Gastrocnemius medialis (tissue), 4 donors: ENCODE results near the gene TCHP. TPM values are rescaled to one million over a fixed set of nuclear protein-coding genes. Genes with fewer than 3 reads are reported as not detected.

Experiments used
- ATAC-seq, 2 donors: fragments of 150-250 bp; one replicate each; pipeline ENCODE4 v1.9.1; 2016
- DNase-seq, 2 donors: peaks; one replicate each; pipeline ENCODE4 v3.0.0-alpha.2; 2019
- H3K27ac ChIP-seq, 4 donors: fragments of 200-600 bp; sonication (generic); 1 replicate in 1 of 4; 2 replicates in 3 of 4; pipeline ENCODE4 v1.5.1; 2016 to 2018; ENCODE audit warnings: mild to moderate bottlenecking in 2 of 4, moderate library complexity in 1 of 4
- H3K27me3 ChIP-seq, 3 donors: fragments of 200-600 bp; sonication (generic) in 2 of 3; 1 replicate in 1 of 3; 2 replicates in 2 of 3; pipeline versions ENCODE4 v1.5.1 to v1.6.0; 2016 to 2019; ENCODE audit warnings: mild to moderate bottlenecking in 1 of 3, moderate library complexity in 1 of 3
- H3K36me3 ChIP-seq, 2 donors: fragments of 200-600 bp; sonication (generic) in 1 of 2; one replicate each; pipeline ENCODE4 v1.5.1; 2017 to 2018
- H3K4me1 ChIP-seq, 2 donors: fragments of 200-600 bp; sonication (generic) in 1 of 2; one replicate each; pipeline ENCODE4 v1.5.1; 2016 to 2017; ENCODE audit warnings: mild to moderate bottlenecking in 2 of 2
- H3K4me3 ChIP-seq, 4 donors: fragments of 200-600 bp; sonication (generic) in 3 of 4; 1 replicate in 1 of 4; 2 replicates in 3 of 4; pipeline ENCODE4 v1.5.1; 2016 to 2019; ENCODE audit warnings: mild to moderate bottlenecking in 2 of 4
- H3K9me3 ChIP-seq, 3 donors: fragments of 200-600 bp; sonication (generic) in 2 of 3; 1 replicate in 1 of 3; 2 replicates in 2 of 3; pipeline ENCODE4 v1.5.1; 2016 to 2019
- POLR2A ChIP-seq, 2 donors: fragments of 450-650 bp; IDR thresholded peaks; one replicate each; pipeline ENCODE4 v1.6.1; 2017; ENCODE audit warnings: antibody characterized with exemption in 2 of 2, mild to moderate bottlenecking in 2 of 2, moderate library complexity in 2 of 2
- in situ Hi-C, 4 donors: fragments of 200-750 bp; cut with MboI; loops; one replicate each; pipeline versions ENCODE4 v1.15.0 to v1.8.0; 2017; ENCODE audit warnings: low sequenced_read_pairs in 4 of 4
- intact Hi-C: fragments of 100-400 bp; cut with DNase I; formaldehyde crosslinking; loops from one replicate; pipeline ENCODE4 v1.15.1; 2023; ENCODE audit warnings: low total_unique reads
- total RNA-seq, 4 donors: library from RNA; depleted of rRNA; stranded (reverse); fragments of >200 nt; gene quantifications; one replicate each; pipeline versions ENCODE4 v1.1.0 to v1.2.3, GENCODE V29; 2016
- TF ChIP-seq, protein P1 (sequence below), 5 experiments: fragments of 450-650 bp in 3 of 5; fragments of 200-600 bp in 2 of 5; sonication (generic) in 2 of 5; IDR thresholded peaks in 4 of 5; conservative IDR thresholded peaks in 1 of 5; 1 replicate in 4 of 5; 2 replicates in 1 of 5; pipeline ENCODE4 v1.5.1; 2016 to 2019; ENCODE audit warnings: antibody characterized with exemption in 5 of 5, mild to moderate bottlenecking in 3 of 5, moderate library complexity in 3 of 5

The TCHP gene
- total RNA-seq, 4 donors from 2014 or later: 7.3 to 9.4 (median 8.0) TPM

DNA sequence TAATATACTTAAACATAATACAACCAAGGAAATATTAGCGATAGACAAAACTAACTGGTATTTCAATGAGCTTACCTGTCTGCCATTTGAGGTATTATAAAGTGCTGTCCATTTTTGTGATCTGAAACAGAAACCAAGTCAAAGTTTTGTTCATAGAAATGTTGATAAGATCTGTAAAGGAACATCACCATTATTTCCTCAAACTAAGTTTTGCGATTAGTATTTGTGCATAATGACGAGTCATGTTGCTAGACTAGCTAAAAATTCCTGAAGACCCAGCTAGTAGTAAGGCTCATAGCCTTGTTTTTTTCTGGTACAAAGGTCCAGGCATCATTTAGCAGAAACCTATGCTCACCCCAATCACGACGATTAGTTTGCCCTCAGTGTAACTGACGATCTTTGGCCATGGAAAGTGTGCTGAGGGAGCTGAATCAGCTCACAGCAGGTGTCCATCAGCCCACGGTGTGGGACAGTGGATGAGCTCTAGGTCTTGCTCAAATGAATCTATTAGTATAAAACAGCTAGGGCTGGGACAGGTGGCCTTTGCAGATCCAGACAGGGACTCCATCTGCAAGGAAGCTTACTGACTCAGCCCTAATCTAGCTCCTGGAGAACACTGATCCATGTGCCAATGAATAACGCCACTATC is 67.4 kb downstream of the TCHP start:
- in situ Hi-C loops (no loop called here), intact Hi-C loops (no loop called here)
- TF ChIP-seq, protein P1, sequence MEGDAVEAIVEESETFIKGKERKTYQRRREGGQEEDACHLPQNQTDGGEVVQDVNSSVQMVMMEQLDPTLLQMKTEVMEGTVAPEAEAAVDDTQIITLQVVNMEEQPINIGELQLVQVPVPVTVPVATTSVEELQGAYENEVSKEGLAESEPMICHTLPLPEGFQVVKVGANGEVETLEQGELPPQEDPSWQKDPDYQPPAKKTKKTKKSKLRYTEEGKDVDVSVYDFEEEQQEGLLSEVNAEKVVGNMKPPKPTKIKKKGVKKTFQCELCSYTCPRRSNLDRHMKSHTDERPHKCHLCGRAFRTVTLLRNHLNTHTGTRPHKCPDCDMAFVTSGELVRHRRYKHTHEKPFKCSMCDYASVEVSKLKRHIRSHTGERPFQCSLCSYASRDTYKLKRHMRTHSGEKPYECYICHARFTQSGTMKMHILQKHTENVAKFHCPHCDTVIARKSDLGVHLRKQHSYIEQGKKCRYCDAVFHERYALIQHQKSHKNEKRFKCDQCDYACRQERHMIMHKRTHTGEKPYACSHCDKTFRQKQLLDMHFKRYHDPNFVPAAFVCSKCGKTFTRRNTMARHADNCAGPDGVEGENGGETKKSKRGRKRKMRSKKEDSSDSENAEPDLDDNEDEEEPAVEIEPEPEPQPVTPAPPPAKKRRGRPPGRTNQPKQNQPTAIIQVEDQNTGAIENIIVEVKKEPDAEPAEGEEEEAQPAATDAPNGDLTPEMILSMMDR (IDR thresholded peaks at IDR 0.05 in 4 of 5, conservative IDR thresholded peaks at IDR 0.05 in 1 of 5): no peak
- no peak for TF ChIP-seq POLR2A (IDR thresholded peaks at IDR 0.05)
- no peak for DNase-seq
- no peaks in the 10 kb centered on the region for H3K9me3 ChIP-seq
- H3K27ac ChIP-seq: peak overlapping the region in 2 of 4 donors; percentile 33 to 46
- no peak for ATAC-seq
- H3K36me3 ChIP-seq: peaks cover 0 to 41% of the 10 kb centered on the region in 2 donors
- no peaks in the 10 kb centered on the region for H3K27me3 ChIP-seq
- H3K4me3 ChIP-seq: no peak overlapping the region
- peaks cover 13 to 14% of the 10 kb centered on the region in 2 donors for H3K4me1 ChIP-seq

Other genes starting within 250 kb of the TCHP start
- 10 to 100 TPM in 2 of 4 donors, 1 to 10 TPM in 2; 7.0 to 24.3 (median 13.5) TPM for gene FAM222A, start 186.4 kb upstream of the TCHP start, total RNA-seq
- gene TRPV4, start 66.9 kb upstream of the TCHP start, total RNA-seq: not detected
- gene GLTP, start 19.7 kb upstream of the TCHP start, total RNA-seq: 10 to 100 TPM; 18.3 to 34.0 (median 22.4) TPM
- 10 to 100 TPM; 23.4 to 32.1 (median 23.6) TPM for gene GIT2, start 96.1 kb downstream of the TCHP start, total RNA-seq
- 10 to 100 TPM; 19.0 to 29.3 (median 20.5) TPM for gene ANKRD13A, start 99.2 kb downstream of the TCHP start, total RNA-seq
- gene C12orf76, start 148.2 kb downstream of the TCHP start, total RNA-seq: 10 to 100 TPM in 1 of 4 donors, 1 to 10 TPM in 3; 3.0 to 22.8 (median 8.0) TPM
- gene IFT81, start 224.1 kb downstream of the TCHP start, total RNA-seq: 1 to 10 TPM; 3.3 to 4.5 (median 3.7) TPM